SK-N-SH treated with all-trans-retinoic acid at 6 μM for 48 hours (cell line): ENCODE measurements around the gene DNASE1L1.

Experiments used
- ATAC-seq: fragments of 200-7000 bp; cut with Tn5 transposase; 3 replicates; pipeline ENCODE4 v1.9.1; 2020; ENCODE audit warnings: mild to moderate bottlenecking, moderate library complexity
- ARNTL ChIP-seq: fragments of 450-650 bp; formaldehyde crosslinking; IDR thresholded peaks from 2 replicates; pipeline ENCODE4 v1.5.0; 2020; ENCODE audit warnings: low read depth, mild to moderate bottlenecking, moderate library complexity, borderline replicate concordance
- BACH2 ChIP-seq: fragments of 250-450 bp; sonication (Bioruptor Pico); IDR thresholded peaks from 2 replicates; pipeline ENCODE4 v1.9.0; 2021; ENCODE audit warnings: mild to moderate bottlenecking, borderline replicate concordance
- CREB5 ChIP-seq: fragments of 250-450 bp; sonication (Bioruptor Pico); IDR thresholded peaks from 2 replicates; pipeline ENCODE4 v1.5.1; 2020; ENCODE audit warnings: low read depth, mild to moderate bottlenecking, moderate library complexity
- CSDC2 ChIP-seq: fragments of 250-450 bp; sonication (Bioruptor Pico); IDR thresholded peaks from 2 replicates; pipeline ENCODE4 v1.5.0; 2020; ENCODE audit warnings: mild to moderate bottlenecking, moderate library complexity
- ESRRG ChIP-seq: fragments of 250-450 bp; sonication (Bioruptor Pico); IDR thresholded peaks from 2 replicates; pipeline ENCODE4 v1.6.1; 2021; ENCODE audit warnings: mild to moderate bottlenecking
- GLIS3 ChIP-seq: fragments of 250-450 bp; sonication (Bioruptor Pico); IDR thresholded peaks from 2 replicates; pipeline ENCODE4 v1.5.0; 2020; ENCODE audit warnings: mild to moderate bottlenecking, moderate library complexity
- ISL1 ChIP-seq: fragments of 250-450 bp; sonication (Bioruptor Pico); IDR thresholded peaks from 2 replicates; pipeline ENCODE4 v2.1.2; 2022; ENCODE audit warnings: mild to moderate bottlenecking, moderate library complexity
- POU6F1 ChIP-seq: fragments of 250-450 bp; sonication (Bioruptor Pico); IDR thresholded peaks from 2 replicates; pipeline ENCODE4 v1.8.0; 2021; ENCODE audit warnings: low read depth, mild to moderate bottlenecking, moderate library complexity, borderline replicate concordance
- PPARA ChIP-seq: fragments of 250-450 bp; sonication (Bioruptor Pico); IDR thresholded peaks from 2 replicates; pipeline ENCODE4 v1.5.0; 2020; ENCODE audit warnings: mild to moderate bottlenecking, borderline replicate concordance
- RARB ChIP-seq: fragments of 250-450 bp; sonication (Bioruptor Pico); IDR thresholded peaks from 2 replicates; pipeline ENCODE4 v1.8.0; 2021; ENCODE audit warnings: mild to moderate bottlenecking, moderate library complexity
- SNAI2 ChIP-seq: fragments of 250-450 bp; sonication (Bioruptor Pico); IDR thresholded peaks from 2 replicates; pipeline ENCODE4 v1.5.0; 2020; ENCODE audit warnings: mild to moderate bottlenecking, moderate library complexity
- TCF4 ChIP-seq: fragments of 250-450 bp; sonication (Bioruptor Pico); IDR thresholded peaks from 2 replicates; pipeline ENCODE4 v1.8.0; 2021; ENCODE audit warnings: mild to moderate bottlenecking, moderate library complexity, borderline replicate concordance
- TOX ChIP-seq: fragments of 250-450 bp; sonication (Bioruptor Pico); IDR thresholded peaks from 2 replicates; pipeline ENCODE4 v1.8.0; 2021; ENCODE audit warnings: mild to moderate bottlenecking, moderate library complexity, borderline replicate concordance
- TSHZ2 ChIP-seq: fragments of 250-450 bp; sonication (Bioruptor Pico); IDR thresholded peaks from 2 replicates; pipeline ENCODE4 v1.5.0; 2020; ENCODE audit warnings: mild to moderate bottlenecking, moderate library complexity
- ZC3H10 ChIP-seq: fragments of 250-450 bp; sonication (Bioruptor Pico); IDR thresholded peaks from 2 replicates; pipeline ENCODE4 v1.5.1; 2021; ENCODE audit warnings: mild to moderate bottlenecking, moderate library complexity
- ZFP3 ChIP-seq: fragments of 250-450 bp; sonication (Bioruptor Pico); IDR thresholded peaks from 2 replicates; pipeline ENCODE4 v1.5.0; 2020; ENCODE audit warnings: mild to moderate bottlenecking, moderate library complexity
- ZFP30 ChIP-seq: fragments of 450-650 bp; formaldehyde crosslinking; IDR thresholded peaks from 2 replicates; pipeline ENCODE4 v1.5.0; 2022; ENCODE audit warnings: mild to moderate bottlenecking, moderate library complexity
- ZNF565 ChIP-seq: fragments of 450-650 bp; formaldehyde crosslinking; conservative IDR thresholded peaks from 2 replicates; pipeline ENCODE4 v1.5.0; 2020; ENCODE audit warnings: low read depth, mild to moderate bottlenecking, moderate library complexity
- ZNF70 ChIP-seq: fragments of 450-650 bp; formaldehyde crosslinking; IDR thresholded peaks from 2 replicates; pipeline ENCODE4 v1.5.0; 2020; ENCODE audit warnings: mild to moderate bottlenecking, moderate library complexity
- ZNF8 ChIP-seq: fragments of 450-650 bp; formaldehyde crosslinking; IDR thresholded peaks from 2 replicates; pipeline ENCODE4 v1.5.0; 2020; ENCODE audit warnings: mild to moderate bottlenecking, moderate library complexity
- TF ChIP-seq, protein P1 (sequence below): fragments of 250-450 bp; sonication (Bioruptor Pico); IDR thresholded peaks from 2 replicates; pipeline ENCODE4 v1.5.1; 2021; ENCODE audit warnings: mild to moderate bottlenecking, moderate library complexity

DNASE1L1 gene

DNA sequence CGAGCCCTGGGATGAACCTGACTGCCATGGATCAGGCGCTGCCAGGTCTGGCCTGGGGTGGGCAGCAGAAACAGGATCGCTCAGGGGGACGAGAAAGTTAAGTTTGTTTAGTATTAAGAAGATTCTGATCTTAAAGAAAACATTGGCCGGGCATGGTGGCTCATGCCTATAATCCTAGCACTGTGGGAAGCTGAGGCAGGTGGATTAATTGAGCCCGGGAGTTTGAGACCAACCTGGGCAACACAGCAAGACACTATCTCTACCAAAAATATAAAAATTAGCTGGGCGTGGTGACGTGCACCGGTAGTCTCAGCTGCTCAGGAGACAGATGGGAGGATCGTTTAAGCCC, 33.9 kb downstream of the DNASE1L1 start:
- ATAC-seq = no peak

DNA sequence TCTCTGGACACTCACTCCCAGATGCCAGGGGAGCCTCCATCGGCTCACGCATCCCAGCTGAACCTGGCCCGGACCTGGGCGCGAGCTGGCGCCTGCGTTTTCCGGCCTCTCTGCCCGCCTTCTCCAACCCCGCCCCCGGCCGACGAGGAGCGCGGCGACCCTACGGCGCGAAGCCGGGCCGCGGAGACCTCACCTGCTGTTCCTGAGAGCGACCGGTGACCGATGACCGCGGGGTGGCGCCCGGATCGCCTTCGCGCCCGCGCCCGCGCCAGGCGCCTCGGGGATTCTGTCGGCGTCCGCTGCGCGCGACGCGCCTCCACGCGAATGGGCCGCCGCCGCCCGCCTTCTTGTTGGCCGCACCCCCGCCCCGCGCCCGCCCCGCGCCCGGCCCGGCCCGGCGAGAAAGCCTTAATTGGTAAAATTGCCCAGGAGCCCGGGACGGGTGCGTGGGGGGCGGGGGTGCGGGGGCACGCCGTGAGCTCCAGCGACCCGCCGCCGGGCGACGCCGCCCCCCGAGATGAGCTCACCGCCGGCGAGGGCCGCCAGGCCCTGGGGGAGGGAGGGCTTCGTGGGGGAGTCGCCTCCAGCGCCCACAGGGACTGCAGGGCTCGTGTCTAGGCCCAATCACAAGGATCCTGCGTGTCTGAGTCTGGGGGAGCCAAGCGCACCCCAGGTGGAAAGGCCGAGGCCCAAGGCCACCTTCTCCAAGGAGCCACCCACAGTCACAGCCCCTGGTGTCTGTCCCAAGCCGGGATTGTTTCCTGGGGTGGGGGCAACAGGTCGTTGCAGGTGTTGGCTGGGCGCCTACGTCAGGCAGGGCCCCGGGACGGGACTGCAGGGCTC, 34.5 kb downstream of the DNASE1L1 start, which contains the start of gene FLNA:
TSS of gene FLNA (minus strand) at position 322 of the 843 bp plus-strand sequence. CDS start 3,389 bp downstream, outside the sequence.
- TF ChIP-seq, protein P1, sequence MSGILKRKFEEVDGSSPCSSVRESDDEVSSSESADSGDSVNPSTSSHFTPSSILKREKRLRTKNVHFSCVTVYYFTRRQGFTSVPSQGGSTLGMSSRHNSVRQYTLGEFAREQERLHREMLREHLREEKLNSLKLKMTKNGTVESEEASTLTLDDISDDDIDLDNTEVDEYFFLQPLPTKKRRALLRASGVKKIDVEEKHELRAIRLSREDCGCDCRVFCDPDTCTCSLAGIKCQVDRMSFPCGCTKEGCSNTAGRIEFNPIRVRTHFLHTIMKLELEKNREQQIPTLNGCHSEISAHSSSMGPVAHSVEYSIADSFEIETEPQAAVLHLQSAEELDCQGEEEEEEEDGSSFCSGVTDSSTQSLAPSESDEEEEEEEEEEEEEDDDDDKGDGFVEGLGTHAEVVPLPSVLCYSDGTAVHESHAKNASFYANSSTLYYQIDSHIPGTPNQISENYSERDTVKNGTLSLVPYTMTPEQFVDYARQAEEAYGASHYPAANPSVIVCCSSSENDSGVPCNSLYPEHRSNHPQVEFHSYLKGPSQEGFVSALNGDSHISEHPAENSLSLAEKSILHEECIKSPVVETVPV (CRISPR knock-in tag) = no peak
- TF ChIP-seq ZFP30 (CRISPR knock-in tag) = no peak
- TF ChIP-seq SNAI2 (CRISPR knock-in tag) = no peak
- TF ChIP-seq TOX (CRISPR knock-in tag) = no peak
- no peak for TF ChIP-seq ZFP3 (CRISPR knock-in tag)
- TF ChIP-seq ZNF70 = no peak
- no peak for TF ChIP-seq GLIS3 (CRISPR knock-in tag)
- TF ChIP-seq ISL1 (CRISPR knock-in tag) = no peak
- no peak for TF ChIP-seq TCF4
- TF ChIP-seq ZC3H10 (CRISPR knock-in tag) = no peak
- no peak for TF ChIP-seq ARNTL (CRISPR knock-in tag)
- ATAC-seq = no peak

More for the DNA sequence above, 33.9 kb downstream of the DNASE1L1 start:
- TF ChIP-seq POU6F1 (CRISPR knock-in tag) (no peak), ARNTL (CRISPR knock-in tag) (no peak)

DNA sequence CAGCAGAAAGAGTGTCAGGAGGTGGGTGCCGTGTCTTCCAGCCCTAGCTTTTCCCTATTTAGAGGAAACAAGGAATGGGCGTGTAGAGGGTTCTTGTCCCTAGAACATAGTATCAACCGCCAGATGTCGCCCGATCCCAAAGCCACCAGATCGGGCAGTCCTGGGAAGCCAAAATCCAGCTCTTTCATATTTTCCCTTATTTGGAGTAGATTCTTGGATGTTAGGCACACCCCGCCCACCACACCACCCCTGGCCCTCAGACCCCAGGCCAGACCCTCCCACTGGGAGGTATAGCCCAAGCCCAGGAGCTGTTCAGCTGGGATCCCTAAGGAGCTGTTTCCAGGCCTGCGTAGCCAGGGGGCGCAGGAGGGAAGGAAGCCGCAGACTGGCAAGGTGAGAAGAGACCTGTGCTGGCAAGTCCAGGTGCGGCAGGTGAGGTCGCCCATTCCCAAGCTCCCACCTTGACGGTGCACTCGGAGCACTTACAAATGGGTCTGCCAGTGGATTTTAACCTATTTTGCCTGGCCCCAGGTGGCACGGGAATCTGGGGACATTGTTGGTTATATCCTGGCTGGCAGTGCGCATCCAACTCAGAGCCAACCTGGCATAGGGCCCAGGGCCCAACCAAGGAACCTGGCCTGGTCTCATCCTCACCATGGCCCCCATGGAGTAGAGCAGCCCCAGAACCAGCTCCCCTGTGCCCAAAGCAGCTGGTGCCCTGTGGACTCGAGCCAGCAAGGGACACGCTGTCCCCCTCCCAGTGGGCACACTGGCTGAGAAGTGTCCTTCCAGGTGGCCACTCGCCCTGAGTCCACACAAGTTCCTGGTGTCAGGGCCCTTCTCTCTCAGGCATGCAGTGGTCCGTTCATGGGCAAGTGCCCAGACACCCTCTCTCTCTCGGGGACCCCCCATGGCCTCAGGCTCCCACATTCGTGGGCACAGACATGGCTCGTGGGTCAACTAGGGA, 35.4 kb downstream of the DNASE1L1 start:
- no peak for TF ChIP-seq ISL1 (CRISPR knock-in tag)
- no peak for TF ChIP-seq ZNF8 (CRISPR knock-in tag)
- TF ChIP-seq TSHZ2 = no peak
- TF ChIP-seq BACH2 = no peak
- no peak for TF ChIP-seq SNAI2 (CRISPR knock-in tag)
- no peak for TF ChIP-seq CSDC2 (CRISPR knock-in tag)
- no peak for TF ChIP-seq ZFP30 (CRISPR knock-in tag)
- no peak for TF ChIP-seq ZC3H10 (CRISPR knock-in tag)
- no peak for TF ChIP-seq PPARA (CRISPR knock-in tag)
- TF ChIP-seq ZNF565 (CRISPR knock-in tag) = no peak
- TF ChIP-seq CREB5 (CRISPR knock-in tag) = no peak
- TF ChIP-seq RARB (CRISPR knock-in tag) = no peak
- TF ChIP-seq ZFP3 (CRISPR knock-in tag) = no peak
- no peak for TF ChIP-seq POU6F1 (CRISPR knock-in tag)
- TF ChIP-seq, protein P1 (CRISPR knock-in tag) = no peak
- no peak for TF ChIP-seq ESRRG
- TF ChIP-seq GLIS3 (CRISPR knock-in tag) = no peak

More for the DNA sequence above, 35.4 kb downstream of the DNASE1L1 start:
- no peak for ATAC-seq
